RWPE1 (cell line): Measurements from ENCODE around the gene PARM1.

Source experiments
- CTCF ChIA-PET: fragments of 350-600 bp; sonication (Branson Sonifier 250); formaldehyde crosslinking; extraction: SDS; loops from one replicate; lab custom pipeline; 2021; lab: Yijun Ruan, JAX
- POLR2A ChIA-PET: fragments of 400-600 bp; formaldehyde crosslinking; extraction: SDS; loops from one replicate; lab custom pipeline; 2020; ENCODE audit warnings: antibody characterized with exemption; ENCODE audit not compliant: low non-redundant PET; lab: Yijun Ruan, JAX
- DNase-seq: peaks from one replicate; pipeline ENCODE4 v3.0.0; 2012; ENCODE audit warnings: low spot score
- H3K27ac ChIP-seq: fragments of 450-650 bp; 2 replicates; pipeline ENCODE4 v1.5.1; 2017
- TF ChIP-seq, protein P1 (sequence below): fragments of 450-650 bp; conservative IDR thresholded peaks from 2 replicates; pipeline ENCODE4 v1.5.1; 2017; ENCODE audit warnings: low read depth, mild to moderate bottlenecking

The PARM1 gene

GRCh38 chr4:75009138-75009537 is 76.2 kb downstream of the PARM1 start:
- POLR2A ChIA-PET, result no interaction called here
- no peak overlapping the region for H3K27ac ChIP-seq
- DNase-seq, result no peak
- CTCF ChIA-PET, result no interaction called here
- TF ChIP-seq, protein P1, sequence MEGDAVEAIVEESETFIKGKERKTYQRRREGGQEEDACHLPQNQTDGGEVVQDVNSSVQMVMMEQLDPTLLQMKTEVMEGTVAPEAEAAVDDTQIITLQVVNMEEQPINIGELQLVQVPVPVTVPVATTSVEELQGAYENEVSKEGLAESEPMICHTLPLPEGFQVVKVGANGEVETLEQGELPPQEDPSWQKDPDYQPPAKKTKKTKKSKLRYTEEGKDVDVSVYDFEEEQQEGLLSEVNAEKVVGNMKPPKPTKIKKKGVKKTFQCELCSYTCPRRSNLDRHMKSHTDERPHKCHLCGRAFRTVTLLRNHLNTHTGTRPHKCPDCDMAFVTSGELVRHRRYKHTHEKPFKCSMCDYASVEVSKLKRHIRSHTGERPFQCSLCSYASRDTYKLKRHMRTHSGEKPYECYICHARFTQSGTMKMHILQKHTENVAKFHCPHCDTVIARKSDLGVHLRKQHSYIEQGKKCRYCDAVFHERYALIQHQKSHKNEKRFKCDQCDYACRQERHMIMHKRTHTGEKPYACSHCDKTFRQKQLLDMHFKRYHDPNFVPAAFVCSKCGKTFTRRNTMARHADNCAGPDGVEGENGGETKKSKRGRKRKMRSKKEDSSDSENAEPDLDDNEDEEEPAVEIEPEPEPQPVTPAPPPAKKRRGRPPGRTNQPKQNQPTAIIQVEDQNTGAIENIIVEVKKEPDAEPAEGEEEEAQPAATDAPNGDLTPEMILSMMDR, result no peak

GRCh38 chr4:75011131-75011795 is 78.3 kb downstream of the PARM1 start:
- TF ChIP-seq, protein P1, result no peak
- peak; percentile 8 for DNase-seq
- ChIA-PET POLR2A (no interaction called here), CTCF (interaction anchor here (0.6 to 0.7 kb wide), 2 partner anchors 42 to 185 kb away, joined by 3 read pairs; no protein-coding TSS in a partner anchor)
- no peak overlapping the region for H3K27ac ChIP-seq

DNA sequence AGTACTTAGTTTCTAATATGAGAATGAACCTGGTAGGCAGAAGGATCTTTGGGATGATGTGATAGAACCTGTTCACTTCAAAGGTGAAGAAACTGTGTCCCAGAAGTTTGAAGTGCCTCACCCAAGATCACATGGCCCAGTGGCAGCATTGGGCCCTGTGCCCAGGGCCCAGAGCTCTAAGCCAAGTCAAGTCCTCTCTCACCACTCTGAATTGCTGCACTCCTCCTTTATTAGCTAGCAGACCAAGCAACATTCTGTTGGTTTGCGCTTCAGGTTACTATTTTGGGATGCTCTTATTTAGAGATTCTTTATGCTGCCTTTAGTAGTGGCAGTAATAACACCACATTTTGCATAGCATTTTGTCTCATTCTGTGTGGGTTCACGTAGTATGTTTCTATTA is 82.7 kb downstream of the PARM1 start:
- no peak overlapping the region for H3K27ac ChIP-seq
- ChIA-PET POLR2A (no interaction called here), CTCF (no interaction called here)
- DNase-seq, result no peak
- TF ChIP-seq, protein P1, result no peak

DNA sequence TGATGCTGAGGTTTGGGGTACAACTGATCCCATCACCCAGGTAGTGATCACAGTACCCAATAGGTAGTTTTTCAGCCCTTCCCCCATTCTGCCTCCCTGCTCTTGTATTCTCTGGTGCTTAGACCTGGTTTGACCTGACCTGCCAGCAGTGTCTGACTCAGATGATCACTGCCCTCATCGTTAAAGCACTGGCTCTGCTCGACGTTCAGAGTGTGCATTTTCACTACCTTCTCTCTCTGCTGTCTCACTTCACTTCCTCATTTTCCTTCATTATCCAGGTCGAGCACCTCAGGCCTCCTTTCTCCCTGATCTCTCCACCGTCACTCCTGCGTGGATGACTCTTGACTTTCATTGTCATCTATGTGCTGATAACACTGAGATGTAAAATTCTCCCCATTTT is 83.6 kb downstream of the PARM1 start:
- H3K27ac ChIP-seq, result no peak overlapping the region
- TF ChIP-seq, protein P1, result no peak
- POLR2A ChIA-PET, result no interaction called here
- CTCF ChIA-PET, result no interaction called here
- DNase-seq, result no peak

GRCh38 chr4:75018811-75019479 is 86.0 kb downstream of the PARM1 start:
- DNase-seq, result no peak
- CTCF ChIA-PET, result no interaction called here
- TF ChIP-seq, protein P1, result no peak
- POLR2A ChIA-PET, result no interaction called here
- no peak overlapping the region for H3K27ac ChIP-seq

- ChIA-PET CTCF (no interaction called here), POLR2A (no interaction called here)
- H3K27ac ChIP-seq, result no peak overlapping the region
- DNase-seq, result no peak
- TF ChIP-seq, protein P1, result no peak
These were observed 92.5 kb downstream of the PARM1 start for GRCh38 chr4:75025431-75025830.
